Measurements from ENCODE around the gene CDH2.

CDH2 gene

DNA sequence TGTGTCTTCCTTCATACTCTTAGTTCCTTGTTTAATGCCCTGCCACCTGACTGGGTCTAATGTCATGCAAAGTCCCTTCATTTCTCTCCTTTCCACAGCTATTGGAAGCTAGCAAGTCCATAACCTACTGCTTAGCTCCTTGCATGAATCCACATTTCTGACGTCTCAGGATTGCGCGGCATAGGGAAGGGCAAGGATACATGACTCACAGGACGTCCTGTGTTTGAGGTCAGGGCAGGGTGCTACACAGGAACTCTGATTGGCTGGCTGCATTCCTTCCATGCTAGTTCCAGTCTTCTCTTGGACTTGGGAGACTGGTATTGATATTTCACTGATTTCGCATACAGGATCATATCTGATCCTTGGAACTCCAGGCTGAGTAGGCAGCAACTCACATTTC lies 137.9 kb downstream of the CDH2 start:
- no peaks in the 10 kb centered on the region for H3K27me3 ChIP-seq (ENCODE audit: control insufficient read depth in 2 of 2, insufficient read depth in 2 of 2, low read length in 2 of 2)
- no peaks in the 10 kb centered on the region for H3K4me1 ChIP-seq (ENCODE audit: control insufficient read depth in 2 of 2, insufficient read depth in 2 of 2, low read length in 2 of 2)
- no peak overlapping the region for H3K4me3 ChIP-seq (ENCODE audit: low read length in 2 of 2)
- no peak overlapping the region for H3K9ac ChIP-seq (ENCODE audit: low read depth in 1 of 2, low read length in 2 of 2)
- H3K27ac ChIP-seq (ENCODE audit: low read depth in 2 of 2, low read length in 2 of 2): no peak overlapping the region
- no peaks in the 10 kb centered on the region for H3K36me3 ChIP-seq (ENCODE audit: control insufficient read depth in 2 of 2, insufficient read depth in 2 of 2, low read length in 2 of 2)
- no peaks in the 10 kb centered on the region for H3K9me3 ChIP-seq (ENCODE audit: control insufficient read depth in 2 of 2, low read length in 2 of 2)

DNA sequence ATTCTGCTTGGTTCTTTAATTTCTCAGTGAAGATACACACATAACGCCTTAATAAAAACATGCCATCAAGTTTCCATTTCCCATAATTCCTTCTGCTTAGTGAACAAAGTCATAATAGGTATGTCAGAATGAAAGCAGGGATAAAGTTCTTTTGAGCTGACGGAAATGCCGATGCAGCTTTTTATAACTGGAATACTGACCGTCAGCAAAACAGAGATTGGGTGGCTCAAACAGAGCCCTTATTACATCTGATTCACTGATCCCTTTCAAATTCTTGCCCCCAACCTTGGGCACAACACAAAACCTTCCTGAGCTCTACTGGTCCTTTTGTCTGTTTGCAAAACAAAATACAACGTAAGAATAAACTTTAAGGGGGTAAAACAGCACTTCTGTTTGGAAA lies 140.4 kb downstream of the CDH2 start:
- H3K9ac ChIP-seq (ENCODE audit: low read depth in 1 of 2, low read length in 2 of 2): no peak overlapping the region
- no peaks in the 10 kb centered on the region for H3K27me3 ChIP-seq (ENCODE audit: control insufficient read depth in 2 of 2, insufficient read depth in 2 of 2, low read length in 2 of 2)
- no peaks in the 10 kb centered on the region for H3K4me1 ChIP-seq (ENCODE audit: control insufficient read depth in 2 of 2, insufficient read depth in 2 of 2, low read length in 2 of 2)
- no peaks in the 10 kb centered on the region for H3K36me3 ChIP-seq (ENCODE audit: control insufficient read depth in 2 of 2, insufficient read depth in 2 of 2, low read length in 2 of 2)
- H3K9me3 ChIP-seq (ENCODE audit: control insufficient read depth in 2 of 2, low read length in 2 of 2): no peaks in the 10 kb centered on the region
- H3K4me3 ChIP-seq (ENCODE audit: low read length in 2 of 2): no peak overlapping the region
- H3K27ac ChIP-seq (ENCODE audit: low read depth in 2 of 2, low read length in 2 of 2): no peak overlapping the region

DNA sequence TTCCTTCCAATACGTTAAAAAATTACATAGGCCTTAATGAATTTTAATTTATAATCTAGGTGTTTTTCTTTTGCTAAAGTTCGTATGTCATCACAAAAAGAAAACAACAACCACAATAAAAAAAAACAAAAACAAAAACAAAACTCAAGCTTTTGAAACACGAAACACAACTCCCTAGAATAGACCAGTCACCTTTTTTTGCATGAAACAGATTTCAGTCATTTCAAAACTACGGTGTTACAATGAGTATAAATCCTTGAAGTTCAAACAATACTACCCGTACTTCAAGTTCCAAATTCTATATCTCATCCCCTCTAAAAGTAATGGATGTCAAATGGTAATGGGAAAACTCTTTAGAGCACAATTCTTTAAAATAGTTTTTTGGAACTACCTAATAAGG lies 142.4 kb downstream of the CDH2 start:
- no peaks in the 10 kb centered on the region for H3K27me3 ChIP-seq (ENCODE audit: control insufficient read depth in 2 of 2, insufficient read depth in 2 of 2, low read length in 2 of 2)
- H3K4me1 ChIP-seq (ENCODE audit: control insufficient read depth in 2 of 2, insufficient read depth in 2 of 2, low read length in 2 of 2): no peaks in the 10 kb centered on the region
- no peaks in the 10 kb centered on the region for H3K36me3 ChIP-seq (ENCODE audit: control insufficient read depth in 2 of 2, insufficient read depth in 2 of 2, low read length in 2 of 2)
- no peaks in the 10 kb centered on the region for H3K9me3 ChIP-seq (ENCODE audit: control insufficient read depth in 2 of 2, low read length in 2 of 2)
- H3K4me3 ChIP-seq (ENCODE audit: low read length in 2 of 2): no peak overlapping the region
- H3K27ac ChIP-seq (ENCODE audit: low read depth in 2 of 2, low read length in 2 of 2): no peak overlapping the region
- no peak overlapping the region for H3K9ac ChIP-seq (ENCODE audit: low read depth in 1 of 2, low read length in 2 of 2)

DNA sequence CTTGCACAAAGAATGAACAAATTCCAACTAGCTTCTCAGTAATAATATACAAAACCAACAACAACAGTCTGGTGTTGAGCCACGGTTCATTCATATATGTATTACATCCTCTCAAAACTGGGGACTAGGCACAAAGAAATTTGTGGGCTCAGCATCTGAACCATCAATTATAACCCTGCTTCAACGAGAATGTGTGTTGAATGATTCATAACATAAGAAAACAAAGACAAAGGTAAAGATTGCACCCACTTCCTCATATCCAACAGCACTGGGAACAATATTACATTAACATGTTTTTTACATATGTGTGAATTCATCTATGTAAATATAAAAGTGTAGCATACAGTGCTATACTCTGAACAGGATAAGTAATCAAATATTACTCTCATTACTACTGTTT lies 144.8 kb downstream of the CDH2 start:
- Histone ChIP-seq H3K4me1 (ENCODE audit: control insufficient read depth in 2 of 2, insufficient read depth in 2 of 2, low read length in 2 of 2) (no peaks in the 10 kb centered on the region), H3K36me3 (ENCODE audit: control insufficient read depth in 2 of 2, insufficient read depth in 2 of 2, low read length in 2 of 2) (no peaks in the 10 kb centered on the region), H3K9ac (ENCODE audit: low read depth in 1 of 2, low read length in 2 of 2) (no peak overlapping the region), H3K27me3 (ENCODE audit: control insufficient read depth in 2 of 2, insufficient read depth in 2 of 2, low read length in 2 of 2) (no peaks in the 10 kb centered on the region), H3K4me3 (ENCODE audit: low read length in 2 of 2) (no peak overlapping the region), H3K9me3 (ENCODE audit: control insufficient read depth in 2 of 2, low read length in 2 of 2) (no peaks in the 10 kb centered on the region), H3K27ac (ENCODE audit: low read depth in 2 of 2, low read length in 2 of 2) (no peak overlapping the region)

DNA sequence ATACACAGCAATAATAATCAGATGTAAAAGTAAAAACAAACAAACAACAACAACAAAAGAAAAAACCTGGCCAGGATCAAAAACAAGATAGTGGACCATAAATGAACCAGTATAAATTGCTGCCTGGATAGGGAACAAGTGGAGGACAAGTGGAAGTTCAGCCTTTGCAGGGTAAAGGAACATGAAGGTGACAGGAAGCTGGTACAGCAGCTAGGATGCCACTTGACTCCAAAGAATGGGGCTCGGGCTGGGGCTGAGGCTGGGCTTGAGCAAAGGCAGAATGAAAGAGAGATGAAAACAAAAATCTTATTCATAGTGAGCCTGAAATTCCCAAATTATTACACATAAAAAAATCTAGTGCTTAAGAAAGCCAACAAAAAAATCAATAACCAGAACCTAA lies 146.5 kb downstream of the CDH2 start:
- Histone ChIP-seq H3K27ac (ENCODE audit: low read depth in 2 of 2, low read length in 2 of 2) (no peak overlapping the region), H3K4me1 (ENCODE audit: control insufficient read depth in 2 of 2, insufficient read depth in 2 of 2, low read length in 2 of 2) (no peaks in the 10 kb centered on the region), H3K9ac (ENCODE audit: low read depth in 1 of 2, low read length in 2 of 2) (no peak overlapping the region), H3K9me3 (ENCODE audit: control insufficient read depth in 2 of 2, low read length in 2 of 2) (no peaks in the 10 kb centered on the region), H3K36me3 (ENCODE audit: control insufficient read depth in 2 of 2, insufficient read depth in 2 of 2, low read length in 2 of 2) (no peaks in the 10 kb centered on the region), H3K27me3 (ENCODE audit: control insufficient read depth in 2 of 2, insufficient read depth in 2 of 2, low read length in 2 of 2) (no peaks in the 10 kb centered on the region), H3K4me3 (ENCODE audit: low read length in 2 of 2) (no peak overlapping the region)

DNA sequence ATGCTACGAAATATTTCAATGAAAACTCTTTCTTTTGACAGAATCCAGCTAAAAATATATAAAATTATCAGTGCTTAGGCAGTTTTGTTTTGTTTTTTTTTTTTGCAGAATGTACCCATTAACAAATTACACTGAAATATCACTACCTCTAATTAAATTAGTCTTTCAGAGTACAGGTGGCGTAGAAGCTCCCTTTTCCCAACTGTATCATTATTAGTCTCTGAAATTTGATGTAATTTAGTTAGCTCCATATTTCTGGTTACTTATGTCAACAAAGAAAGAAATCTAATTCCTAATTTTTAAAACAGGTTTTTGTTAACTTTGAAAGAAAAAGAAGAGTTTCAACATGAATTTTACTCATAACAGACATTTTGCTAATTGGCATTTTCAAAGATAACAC lies 149.2 kb downstream of the CDH2 start:
- H3K4me3 ChIP-seq (ENCODE audit: low read length in 2 of 2): no peak overlapping the region
- no peaks in the 10 kb centered on the region for H3K4me1 ChIP-seq (ENCODE audit: control insufficient read depth in 2 of 2, insufficient read depth in 2 of 2, low read length in 2 of 2)
- no peaks in the 10 kb centered on the region for H3K27me3 ChIP-seq (ENCODE audit: control insufficient read depth in 2 of 2, insufficient read depth in 2 of 2, low read length in 2 of 2)
- no peak overlapping the region for H3K27ac ChIP-seq (ENCODE audit: low read depth in 2 of 2, low read length in 2 of 2)
- H3K9me3 ChIP-seq (ENCODE audit: control insufficient read depth in 2 of 2, low read length in 2 of 2): no peaks in the 10 kb centered on the region
- H3K9ac ChIP-seq (ENCODE audit: low read depth in 1 of 2, low read length in 2 of 2): no peak overlapping the region
- no peaks in the 10 kb centered on the region for H3K36me3 ChIP-seq (ENCODE audit: control insufficient read depth in 2 of 2, insufficient read depth in 2 of 2, low read length in 2 of 2)

DNA sequence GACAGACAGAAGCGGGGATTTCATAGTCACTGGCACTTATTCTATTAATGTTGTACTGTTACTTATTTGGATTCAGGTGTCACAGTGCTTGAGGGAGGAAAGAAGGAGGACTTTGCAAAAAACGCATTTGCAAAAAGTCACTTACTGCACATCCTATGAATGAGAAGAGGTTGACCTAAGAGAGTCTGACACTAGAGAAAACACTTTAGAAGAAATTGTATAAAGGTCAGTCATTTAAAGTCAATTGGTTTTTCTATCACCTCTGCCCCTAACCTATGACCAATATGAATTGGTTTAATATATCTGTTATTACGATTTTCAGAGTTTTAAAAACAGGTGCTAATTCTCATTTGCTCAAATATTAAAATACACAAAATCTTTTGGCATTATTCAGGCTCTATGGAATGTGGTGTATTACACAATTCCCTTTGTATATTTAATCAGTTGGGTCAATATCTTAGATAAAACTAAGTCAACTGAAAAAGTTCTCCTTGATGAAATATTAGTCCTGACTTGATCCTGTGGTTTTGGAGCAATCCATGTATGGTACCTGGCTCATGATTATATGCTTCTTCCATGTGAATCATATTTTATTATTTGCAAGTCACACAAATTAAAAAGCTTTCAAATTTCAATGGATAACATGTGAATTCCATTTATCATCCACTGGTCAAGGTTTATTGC lies 157.4 kb downstream of the CDH2 start:
- Histone ChIP-seq H3K4me3 (ENCODE audit: low read length in 2 of 2) (no peak overlapping the region), H3K9ac (ENCODE audit: low read depth in 1 of 2, low read length in 2 of 2) (no peak overlapping the region), H3K27ac (ENCODE audit: low read depth in 2 of 2, low read length in 2 of 2) (no peak overlapping the region), H3K27me3 (ENCODE audit: control insufficient read depth in 2 of 2, insufficient read depth in 2 of 2, low read length in 2 of 2) (no peaks in the 10 kb centered on the region), H3K9me3 (ENCODE audit: control insufficient read depth in 2 of 2, low read length in 2 of 2) (no peaks in the 10 kb centered on the region), H3K36me3 (ENCODE audit: control insufficient read depth in 2 of 2, insufficient read depth in 2 of 2, low read length in 2 of 2) (no peaks in the 10 kb centered on the region), H3K4me1 (ENCODE audit: control insufficient read depth in 2 of 2, insufficient read depth in 2 of 2, low read length in 2 of 2) (no peaks in the 10 kb centered on the region)

DNA sequence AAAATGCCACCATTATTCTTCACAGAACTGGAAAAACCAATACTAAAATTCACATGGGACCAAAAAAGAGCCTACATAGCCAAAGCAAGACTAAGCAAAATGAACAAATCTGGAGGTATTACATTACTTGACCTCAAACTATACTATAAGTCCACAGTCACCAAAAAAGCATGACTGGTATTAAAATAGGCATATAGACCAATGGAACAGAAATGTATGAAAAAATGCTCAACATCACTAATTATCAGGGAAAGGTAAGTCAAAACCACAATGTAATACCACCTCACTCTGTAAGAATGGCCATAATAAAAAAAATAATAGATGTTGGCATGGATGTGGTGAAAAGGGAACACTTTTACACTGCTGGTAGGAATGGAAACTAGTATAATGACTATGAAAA lies 158.6 kb downstream of the CDH2 start:
- Histone ChIP-seq H3K27ac (ENCODE audit: low read depth in 2 of 2, low read length in 2 of 2) (no peak overlapping the region), H3K4me1 (ENCODE audit: control insufficient read depth in 2 of 2, insufficient read depth in 2 of 2, low read length in 2 of 2) (no peaks in the 10 kb centered on the region), H3K9ac (ENCODE audit: low read depth in 1 of 2, low read length in 2 of 2) (no peak overlapping the region), H3K9me3 (ENCODE audit: control insufficient read depth in 2 of 2, low read length in 2 of 2) (no peaks in the 10 kb centered on the region), H3K36me3 (ENCODE audit: control insufficient read depth in 2 of 2, insufficient read depth in 2 of 2, low read length in 2 of 2) (no peaks in the 10 kb centered on the region), H3K27me3 (ENCODE audit: control insufficient read depth in 2 of 2, insufficient read depth in 2 of 2, low read length in 2 of 2) (no peaks in the 10 kb centered on the region), H3K4me3 (ENCODE audit: low read length in 2 of 2) (no peak overlapping the region)

DNA sequence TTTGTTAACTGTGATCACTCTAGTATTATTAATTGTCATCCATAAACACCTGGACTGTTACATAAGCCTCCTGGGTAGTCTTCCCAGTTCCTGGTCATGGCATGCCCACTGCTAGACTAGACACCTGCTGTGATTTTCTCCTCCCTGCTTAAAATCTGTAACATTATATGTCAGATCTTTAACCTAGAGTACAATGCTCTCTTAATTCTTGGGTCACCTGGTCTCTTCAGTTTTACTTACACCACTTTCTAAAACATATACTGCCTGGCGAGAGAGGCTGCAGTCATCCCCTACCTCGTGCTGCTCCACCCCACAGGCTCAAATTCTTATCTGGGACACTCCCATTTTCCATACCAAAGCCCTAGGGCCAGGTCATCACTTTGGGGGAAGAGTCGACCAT lies 161.3 kb downstream of the CDH2 start:
- H3K4me3 ChIP-seq (ENCODE audit: low read length in 2 of 2): no peak overlapping the region
- no peaks in the 10 kb centered on the region for H3K36me3 ChIP-seq (ENCODE audit: control insufficient read depth in 2 of 2, insufficient read depth in 2 of 2, low read length in 2 of 2)
- H3K9me3 ChIP-seq (ENCODE audit: control insufficient read depth in 2 of 2, low read length in 2 of 2): no peaks in the 10 kb centered on the region
- no peak overlapping the region for H3K27ac ChIP-seq (ENCODE audit: low read depth in 2 of 2, low read length in 2 of 2)
- H3K27me3 ChIP-seq (ENCODE audit: control insufficient read depth in 2 of 2, insufficient read depth in 2 of 2, low read length in 2 of 2): no peaks in the 10 kb centered on the region
- no peaks in the 10 kb centered on the region for H3K4me1 ChIP-seq (ENCODE audit: control insufficient read depth in 2 of 2, insufficient read depth in 2 of 2, low read length in 2 of 2)
- no peak overlapping the region for H3K9ac ChIP-seq (ENCODE audit: low read depth in 1 of 2, low read length in 2 of 2)

DNA sequence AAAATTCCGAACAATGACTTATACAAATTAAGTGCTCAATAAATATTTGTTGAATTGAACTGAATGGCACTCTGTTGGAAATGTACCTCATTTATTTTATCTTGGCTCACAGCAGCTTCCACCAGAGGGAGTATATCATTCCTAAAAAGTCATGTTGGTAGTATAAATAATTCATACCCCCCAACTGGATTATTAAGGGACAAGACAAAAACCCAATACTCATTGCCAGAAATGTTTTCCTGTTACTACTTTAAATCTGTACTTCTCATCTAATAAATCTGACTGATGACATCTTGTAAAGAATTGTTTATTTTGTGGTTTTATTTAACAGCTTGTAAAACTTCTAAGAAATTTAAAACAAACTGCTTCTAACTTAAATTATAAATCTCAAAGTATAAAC lies 163.9 kb downstream of the CDH2 start:
- no peaks in the 10 kb centered on the region for H3K4me1 ChIP-seq (ENCODE audit: control insufficient read depth in 2 of 2, insufficient read depth in 2 of 2, low read length in 2 of 2)
- no peaks in the 10 kb centered on the region for H3K36me3 ChIP-seq (ENCODE audit: control insufficient read depth in 2 of 2, insufficient read depth in 2 of 2, low read length in 2 of 2)
- no peak overlapping the region for H3K4me3 ChIP-seq (ENCODE audit: low read length in 2 of 2)
- no peaks in the 10 kb centered on the region for H3K9me3 ChIP-seq (ENCODE audit: control insufficient read depth in 2 of 2, low read length in 2 of 2)
- H3K27me3 ChIP-seq (ENCODE audit: control insufficient read depth in 2 of 2, insufficient read depth in 2 of 2, low read length in 2 of 2): no peaks in the 10 kb centered on the region
- no peak overlapping the region for H3K27ac ChIP-seq (ENCODE audit: low read depth in 2 of 2, low read length in 2 of 2)
- H3K9ac ChIP-seq (ENCODE audit: low read depth in 1 of 2, low read length in 2 of 2): no peak overlapping the region

DNA sequence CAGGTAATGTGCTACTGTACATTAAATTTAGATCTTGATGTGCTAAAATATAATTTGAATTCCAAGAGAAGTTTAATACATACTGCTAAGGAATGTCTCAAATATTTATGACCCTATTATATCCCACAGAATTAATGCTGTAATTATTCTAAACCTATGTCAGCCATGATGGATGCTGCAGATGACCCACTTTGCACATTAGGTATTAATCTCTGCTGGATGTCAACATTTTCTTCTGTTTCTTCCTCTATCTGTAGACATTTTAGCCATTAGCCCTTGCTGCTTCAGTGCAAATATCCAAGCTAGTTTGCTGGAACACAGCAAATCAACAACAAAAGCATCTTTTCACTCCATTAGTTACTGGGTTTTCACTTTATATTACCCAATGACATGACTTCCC lies 164.6 kb downstream of the CDH2 start:
- no peaks in the 10 kb centered on the region for H3K27me3 ChIP-seq (ENCODE audit: control insufficient read depth in 2 of 2, insufficient read depth in 2 of 2, low read length in 2 of 2)
- no peaks in the 10 kb centered on the region for H3K4me1 ChIP-seq (ENCODE audit: control insufficient read depth in 2 of 2, insufficient read depth in 2 of 2, low read length in 2 of 2)
- H3K27ac ChIP-seq (ENCODE audit: low read depth in 2 of 2, low read length in 2 of 2): no peak overlapping the region
- H3K36me3 ChIP-seq (ENCODE audit: control insufficient read depth in 2 of 2, insufficient read depth in 2 of 2, low read length in 2 of 2): no peaks in the 10 kb centered on the region
- no peak overlapping the region for H3K4me3 ChIP-seq (ENCODE audit: low read length in 2 of 2)
- no peaks in the 10 kb centered on the region for H3K9me3 ChIP-seq (ENCODE audit: control insufficient read depth in 2 of 2, low read length in 2 of 2)
- H3K9ac ChIP-seq (ENCODE audit: low read depth in 1 of 2, low read length in 2 of 2): no peak overlapping the region
